DND-41 (cell line): Measurements from ENCODE around the gene CSAD.

Source experiments
- CTCF ChIP-seq: IDR thresholded peaks from 2 replicates; pipeline ENCODE4 v1.5.1; 2012; ENCODE audit warnings: borderline replicate concordance, low read length, moderate library complexity, mild to moderate bottlenecking; ENCODE audit not compliant: poor library complexity, severe bottlenecking; ENCODE audit errors: extremely low read depth
- EZH2 ChIP-seq: IDR thresholded peaks from 3 replicates; pipeline ENCODE4 v1.6.1; 2012; ENCODE audit warnings: borderline replicate concordance, low read depth, mild to moderate bottlenecking, moderate library complexity, low read length, inconsistent platforms; ENCODE audit not compliant: severe bottlenecking

GRCh38 chr12:53197011-53197640 is 16.4 kb upstream of the CSAD start:
- TF ChIP-seq EZH2 (no peak), CTCF (no peak)
